ENCODE data around the gene DCAF4L1. TPM values are rescaled to one million over a fixed set of nuclear protein-coding genes. Genes with fewer than 3 reads are reported as not detected.
A peak's percentile ranks its signal among the peaks of the same experiment; 100 is the strongest.

DCAF4L1 gene
- total RNA-seq, 3 donors from 2014 or later (not counting 1 experiment from before 2014, with no cell fraction given), result 0.16 to 0.48 (median 0.32) TPM

DNA sequence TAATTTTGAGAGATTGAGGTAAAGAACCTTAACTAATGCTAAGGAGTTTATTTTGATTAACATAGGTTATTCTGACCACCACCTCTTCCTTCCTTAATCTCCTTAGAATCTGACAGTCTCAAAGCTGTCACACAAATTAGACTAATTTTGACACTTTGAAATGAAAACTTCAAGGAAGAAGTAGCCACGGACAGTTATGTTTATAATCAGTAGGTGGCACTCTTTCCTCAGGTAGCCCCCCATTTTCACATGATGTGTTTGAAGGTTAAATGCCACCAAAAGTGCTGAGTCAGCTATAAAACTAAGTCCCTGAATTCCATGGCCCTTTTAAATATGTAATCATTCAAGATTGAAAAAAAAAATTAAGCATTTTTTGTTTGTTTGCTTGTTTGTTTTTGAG lies 23.9 kb upstream of the DCAF4L1 start:
- Histone ChIP-seq H3K27ac (ENCODE audit: low read length) (no peak overlapping the region), H3K9me3 (ENCODE audit: control insufficient read depth, insufficient read depth, low read length) (no peaks in the 10 kb centered on the region), H3K4me3 (ENCODE audit: low read length) (no peak overlapping the region), H3K27me3 (ENCODE audit: control insufficient read depth, insufficient read depth, low read length) (no peaks in the 10 kb centered on the region), H3K4me1 (ENCODE audit: control insufficient read depth, insufficient read depth, low read length) (no peaks in the 10 kb centered on the region), H3K36me3 (ENCODE audit: control insufficient read depth, insufficient read depth, low read length) (peaks cover 22% of the 10 kb centered on the region)
- Mint-ChIP-seq H3K9me3 (no peaks in the 10 kb centered on the region), H3K27me3 (ENCODE audit: low read depth in 2 of 2) (no peaks in the 10 kb centered on the region), H3K4me3 (no peak overlapping the region), H3K27ac (no peak overlapping the region), H3K36me3 (peaks cover 8% of the 10 kb centered on the region), H3K4me1 (no peaks in the 10 kb centered on the region)
- TF ChIP-seq, protein P1, sequence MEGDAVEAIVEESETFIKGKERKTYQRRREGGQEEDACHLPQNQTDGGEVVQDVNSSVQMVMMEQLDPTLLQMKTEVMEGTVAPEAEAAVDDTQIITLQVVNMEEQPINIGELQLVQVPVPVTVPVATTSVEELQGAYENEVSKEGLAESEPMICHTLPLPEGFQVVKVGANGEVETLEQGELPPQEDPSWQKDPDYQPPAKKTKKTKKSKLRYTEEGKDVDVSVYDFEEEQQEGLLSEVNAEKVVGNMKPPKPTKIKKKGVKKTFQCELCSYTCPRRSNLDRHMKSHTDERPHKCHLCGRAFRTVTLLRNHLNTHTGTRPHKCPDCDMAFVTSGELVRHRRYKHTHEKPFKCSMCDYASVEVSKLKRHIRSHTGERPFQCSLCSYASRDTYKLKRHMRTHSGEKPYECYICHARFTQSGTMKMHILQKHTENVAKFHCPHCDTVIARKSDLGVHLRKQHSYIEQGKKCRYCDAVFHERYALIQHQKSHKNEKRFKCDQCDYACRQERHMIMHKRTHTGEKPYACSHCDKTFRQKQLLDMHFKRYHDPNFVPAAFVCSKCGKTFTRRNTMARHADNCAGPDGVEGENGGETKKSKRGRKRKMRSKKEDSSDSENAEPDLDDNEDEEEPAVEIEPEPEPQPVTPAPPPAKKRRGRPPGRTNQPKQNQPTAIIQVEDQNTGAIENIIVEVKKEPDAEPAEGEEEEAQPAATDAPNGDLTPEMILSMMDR (IDR thresholded peaks at IDR 0.05), result peak; percentile 24
- ATAC-seq (peak in 1 of 3 donors; percentile 36), DNase-seq (peak in 1 of 2 donors; percentile 58)
- intact Hi-C loops (cut with micrococcal nuclease), result no loop called here
- WGBS (ENCODE audit: insufficient coverage), result 0% methylated on average over 1 of the region's 1 CpG

DNA sequence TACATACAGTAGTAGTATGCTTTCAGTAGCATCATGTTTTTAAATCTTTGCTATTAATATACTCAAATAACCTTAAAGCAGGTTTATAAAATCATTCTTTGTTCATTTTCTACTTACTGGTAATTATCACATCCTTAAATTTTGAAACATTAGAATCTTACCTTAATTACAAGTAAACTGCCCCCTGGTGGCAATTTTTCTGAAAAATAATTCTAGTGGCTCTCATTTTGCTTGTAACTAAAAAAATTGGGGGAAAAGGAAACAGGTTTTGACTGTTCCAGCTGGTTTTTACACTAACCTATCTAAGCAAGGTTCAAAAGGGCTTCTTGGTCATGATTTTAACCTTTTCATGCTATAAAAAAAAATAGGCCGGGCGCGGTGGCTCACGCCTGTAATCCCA lies 18.5 kb upstream of the DCAF4L1 start:
- intact Hi-C loops (cut with micrococcal nuclease), result no loop called here
- no CpG with 5 or more reads among the region's 4 CpGs for WGBS (ENCODE audit: insufficient coverage)

DNA sequence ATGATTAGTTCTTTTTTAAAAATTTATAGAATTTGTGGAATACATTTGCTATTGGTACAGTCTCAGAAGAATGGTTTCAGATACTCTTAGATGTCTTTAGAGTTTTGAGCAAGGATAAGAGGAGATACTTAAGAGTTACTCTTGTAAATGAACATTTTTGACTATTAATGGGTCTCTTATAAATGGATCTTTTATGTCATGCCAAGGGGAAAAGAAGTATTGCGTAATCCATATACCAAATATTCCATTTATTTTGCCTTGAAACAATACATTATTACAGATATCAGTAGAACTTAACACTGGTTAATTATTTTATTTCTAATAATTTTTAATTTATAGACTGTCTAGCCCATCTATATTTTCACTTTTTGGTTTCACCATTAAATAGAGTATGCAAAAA lies 17.2 kb upstream of the DCAF4L1 start:
- Mint-ChIP-seq H3K4me1 (no peaks in the 10 kb centered on the region), H3K27ac (no peak overlapping the region), H3K36me3 (peaks cover 9% of the 10 kb centered on the region), H3K9me3 (peaks cover 0 to 4% of the 10 kb centered on the region in 2 donors), H3K4me3 (no peak overlapping the region), H3K27me3 (ENCODE audit: low read depth in 2 of 2) (no peaks in the 10 kb centered on the region)
- no peak for ATAC-seq
- Histone ChIP-seq H3K9me3 (ENCODE audit: control insufficient read depth, insufficient read depth, low read length) (peaks cover 9% of the 10 kb centered on the region), H3K4me1 (ENCODE audit: control insufficient read depth, insufficient read depth, low read length) (no peaks in the 10 kb centered on the region), H3K27me3 (ENCODE audit: control insufficient read depth, insufficient read depth, low read length) (no peaks in the 10 kb centered on the region), H3K36me3 (ENCODE audit: control insufficient read depth, insufficient read depth, low read length) (no peaks in the 10 kb centered on the region), H3K4me3 (ENCODE audit: low read length) (no peak overlapping the region), H3K27ac (ENCODE audit: low read length) (no peak overlapping the region)
- intact Hi-C loops (cut with micrococcal nuclease), result no loop called here
- WGBS (ENCODE audit: insufficient coverage), result no CpG with 5 or more reads among the region's 1 CpG
- TF ChIP-seq, protein P1 (IDR thresholded peaks at IDR 0.05), result no peak
- DNase-seq, result no peak

More for the DNA sequence above, 18.5 kb upstream of the DCAF4L1 start:
- no peak overlapping the region for H3K27ac Mint-ChIP-seq
- ATAC-seq (no peak), DNase-seq (peak in 1 of 2 donors; percentile 43)
- H3K4me3 Mint-ChIP-seq, result no peak overlapping the region
- peaks cover 0 to under 1% of the 10 kb centered on the region in 2 donors for H3K9me3 Mint-ChIP-seq
- H3K4me1 ChIP-seq (ENCODE audit: control insufficient read depth, insufficient read depth, low read length), result no peaks in the 10 kb centered on the region
- no peak overlapping the region for H3K27ac ChIP-seq (ENCODE audit: low read length)
- peaks cover 4% of the 10 kb centered on the region for H3K36me3 Mint-ChIP-seq
- no peak overlapping the region for H3K4me3 ChIP-seq (ENCODE audit: low read length)
- no peaks in the 10 kb centered on the region for H3K4me1 Mint-ChIP-seq
- no peaks in the 10 kb centered on the region for H3K27me3 Mint-ChIP-seq (ENCODE audit: low read depth in 2 of 2)
- no peaks in the 10 kb centered on the region for H3K27me3 ChIP-seq (ENCODE audit: control insufficient read depth, insufficient read depth, low read length)
- TF ChIP-seq, protein P1 (IDR thresholded peaks at IDR 0.05), result peak; percentile 47
- no peaks in the 10 kb centered on the region for H3K9me3 ChIP-seq (ENCODE audit: control insufficient read depth, insufficient read depth, low read length)
- H3K36me3 ChIP-seq (ENCODE audit: control insufficient read depth, insufficient read depth, low read length), result no peaks in the 10 kb centered on the region

DNA sequence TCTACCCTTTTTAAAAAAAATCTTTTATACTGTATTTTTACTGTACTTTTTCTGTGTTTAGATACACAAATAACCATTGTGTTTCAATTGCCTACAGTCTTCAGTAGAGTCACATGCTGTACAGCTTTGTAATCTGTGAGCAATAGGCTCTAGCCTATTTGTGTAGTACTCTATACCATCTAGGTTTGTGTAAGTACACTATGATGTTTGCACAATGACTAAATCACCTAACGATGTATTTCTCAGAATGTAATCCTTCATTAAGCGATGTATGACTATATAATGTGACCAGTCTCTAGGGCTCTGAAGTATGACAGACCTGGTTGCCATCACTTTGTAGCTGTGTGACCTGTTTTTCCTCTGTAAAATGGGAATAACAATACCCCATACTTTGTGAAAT lies 14.2 kb upstream of the DCAF4L1 start:
- DNase-seq (no peak), ATAC-seq (no peak)
- Histone ChIP-seq H3K4me3 (ENCODE audit: low read length) (no peak overlapping the region), H3K36me3 (ENCODE audit: control insufficient read depth, insufficient read depth, low read length) (no peaks in the 10 kb centered on the region), H3K4me1 (ENCODE audit: control insufficient read depth, insufficient read depth, low read length) (no peaks in the 10 kb centered on the region), H3K9me3 (ENCODE audit: control insufficient read depth, insufficient read depth, low read length) (peaks cover 9% of the 10 kb centered on the region), H3K27ac (ENCODE audit: low read length) (no peak overlapping the region), H3K27me3 (ENCODE audit: control insufficient read depth, insufficient read depth, low read length) (no peaks in the 10 kb centered on the region)
- intact Hi-C loops (cut with micrococcal nuclease), result no loop called here
- TF ChIP-seq, protein P1 (IDR thresholded peaks at IDR 0.05), result no peak
- H3K4me1 Mint-ChIP-seq, result no peaks in the 10 kb centered on the region
- WGBS (ENCODE audit: insufficient coverage), result 100% methylated on average over 2 of the region's 2 CpGs
- no peak overlapping the region for H3K27ac Mint-ChIP-seq
- H3K9me3 Mint-ChIP-seq, result peaks cover 0 to 4% of the 10 kb centered on the region in 2 donors
- peaks cover 0 to 4% of the 10 kb centered on the region in 2 donors for H3K27me3 Mint-ChIP-seq (ENCODE audit: low read depth in 2 of 2)
- H3K4me3 Mint-ChIP-seq, result no peak overlapping the region
- peaks cover 9% of the 10 kb centered on the region for H3K36me3 Mint-ChIP-seq

Measured in natural killer cell (primary cell).